C4-2B (cell line): Measurements from ENCODE around the gene FLT1.

Experiments used
- ZFX ChIP-seq: fragments of 450-650 bp; IDR thresholded peaks from 2 replicates; pipeline ENCODE4 v1.6.1; 2017
- TF ChIP-seq, protein P1 (sequence below): fragments of 450-650 bp; conservative IDR thresholded peaks from 2 replicates; pipeline ENCODE4 v1.5.1; 2017; ENCODE audit warnings: mild to moderate bottlenecking

GRCh38 chr13:28495538-28496187 lies 735 bp upstream of the FLT1 start:
- TF ChIP-seq, protein P1, sequence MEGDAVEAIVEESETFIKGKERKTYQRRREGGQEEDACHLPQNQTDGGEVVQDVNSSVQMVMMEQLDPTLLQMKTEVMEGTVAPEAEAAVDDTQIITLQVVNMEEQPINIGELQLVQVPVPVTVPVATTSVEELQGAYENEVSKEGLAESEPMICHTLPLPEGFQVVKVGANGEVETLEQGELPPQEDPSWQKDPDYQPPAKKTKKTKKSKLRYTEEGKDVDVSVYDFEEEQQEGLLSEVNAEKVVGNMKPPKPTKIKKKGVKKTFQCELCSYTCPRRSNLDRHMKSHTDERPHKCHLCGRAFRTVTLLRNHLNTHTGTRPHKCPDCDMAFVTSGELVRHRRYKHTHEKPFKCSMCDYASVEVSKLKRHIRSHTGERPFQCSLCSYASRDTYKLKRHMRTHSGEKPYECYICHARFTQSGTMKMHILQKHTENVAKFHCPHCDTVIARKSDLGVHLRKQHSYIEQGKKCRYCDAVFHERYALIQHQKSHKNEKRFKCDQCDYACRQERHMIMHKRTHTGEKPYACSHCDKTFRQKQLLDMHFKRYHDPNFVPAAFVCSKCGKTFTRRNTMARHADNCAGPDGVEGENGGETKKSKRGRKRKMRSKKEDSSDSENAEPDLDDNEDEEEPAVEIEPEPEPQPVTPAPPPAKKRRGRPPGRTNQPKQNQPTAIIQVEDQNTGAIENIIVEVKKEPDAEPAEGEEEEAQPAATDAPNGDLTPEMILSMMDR, result no peak
- TF ChIP-seq ZFX, result no peak
